H1 (cell line): ENCODE measurements around the gene STX19. TPM values are rescaled to one million over a fixed set of nuclear protein-coding genes. Genes with fewer than 3 reads are reported as not detected.
A peak's percentile ranks its signal among the peaks of the same experiment; 100 is the strongest.

Experiments
- ASH2L ChIP-seq: fragments of 200-600, 300-600 bp; sonication (generic); IDR thresholded peaks from one replicate; pipeline ENCODE4 v1.7.1; 2017; ENCODE audit warnings: low read length
- BCL11A ChIP-seq, 2 experiments: IDR thresholded peaks; one replicate each; pipeline ENCODE4 v1.6.1; 2011; ENCODE audit warnings: low read depth in 2 of 2, low read length in 2 of 2, mild to moderate bottlenecking in 2 of 2
- NANOG ChIP-seq: IDR thresholded peaks from 2 replicates; pipeline ENCODE4 v1.6.1; 2011; ENCODE audit warnings: low read length, low read depth, mild to moderate bottlenecking, inconsistent platforms; ENCODE audit not compliant: insufficient read depth, poor library complexity, severe bottlenecking
- PHF8 ChIP-seq: fragments of 200-600 bp; sonication (generic); conservative IDR thresholded peaks from 2 replicates; pipeline ENCODE4 v1.7.1; 2012; ENCODE audit warnings: low read depth, mild to moderate bottlenecking, inconsistent platforms, low read length, moderate library complexity
- RBBP5 ChIP-seq: IDR thresholded peaks from 2 replicates; pipeline ENCODE4 v1.7.1; 2012; ENCODE audit warnings: low read depth, mild to moderate bottlenecking, inconsistent platforms, low read length, moderate library complexity, borderline replicate concordance
- SAP30 ChIP-seq: fragments of 300-600 bp; sonication (generic); IDR thresholded peaks from 2 replicates; pipeline ENCODE4 v1.7.1; 2012; ENCODE audit warnings: low read length, moderate library complexity, mild to moderate bottlenecking, inconsistent platforms; ENCODE audit not compliant: insufficient read depth, insufficient replicate concordance
- polyA plus RNA-seq, 7 experiments: library from polyadenylated mRNA; depleted of rRNA in 3 of 7; stranded (reverse) in 5 of 7; unstranded in 2 of 7; fragments of >200 nt in 5 of 7; fragments of 200-250 nt in 2 of 7; gene quantifications; 1 replicate in 5 of 7; 2 replicates in 1 of 7; 4 replicates in 1 of 7; pipeline versions ENCODE4 v1.2.1 to v1.2.3, GENCODE V29; 2011 to 2013; ENCODE audit warnings: missing spikeins in 2 of 7, mixed read lengths in 2 of 7
- total RNA-seq: library from RNA; stranded (reverse); fragmentation: NEBNext Ultra II Directional; extraction: Animal tissue kit (Norgen Biotek cat#: 25700); gene quantifications from 2 replicates; pipeline ENCODE4 v1.2.1, GENCODE V29; 2021
- TF ChIP-seq, protein P1 (sequence below): fragments of 300-600 bp; sonication (generic); IDR thresholded peaks from 2 replicates; pipeline ENCODE4 v1.7.1; 2012; ENCODE audit warnings: low read length, moderate library complexity, mild to moderate bottlenecking, inconsistent platforms; ENCODE audit not compliant: insufficient replicate concordance
- TF ChIP-seq, protein P2 (sequence below): IDR thresholded peaks from 2 replicates; pipeline ENCODE4 v1.6.1; 2011; ENCODE audit warnings: low read depth, mild to moderate bottlenecking, low read length; ENCODE audit not compliant: insufficient read depth

STX19 gene
- total and polyA plus RNA-seq, 2 of the 8 experiments (the other 6 are each of a cell fraction or from before 2014, with no cell fraction given) = not detected

DNA sequence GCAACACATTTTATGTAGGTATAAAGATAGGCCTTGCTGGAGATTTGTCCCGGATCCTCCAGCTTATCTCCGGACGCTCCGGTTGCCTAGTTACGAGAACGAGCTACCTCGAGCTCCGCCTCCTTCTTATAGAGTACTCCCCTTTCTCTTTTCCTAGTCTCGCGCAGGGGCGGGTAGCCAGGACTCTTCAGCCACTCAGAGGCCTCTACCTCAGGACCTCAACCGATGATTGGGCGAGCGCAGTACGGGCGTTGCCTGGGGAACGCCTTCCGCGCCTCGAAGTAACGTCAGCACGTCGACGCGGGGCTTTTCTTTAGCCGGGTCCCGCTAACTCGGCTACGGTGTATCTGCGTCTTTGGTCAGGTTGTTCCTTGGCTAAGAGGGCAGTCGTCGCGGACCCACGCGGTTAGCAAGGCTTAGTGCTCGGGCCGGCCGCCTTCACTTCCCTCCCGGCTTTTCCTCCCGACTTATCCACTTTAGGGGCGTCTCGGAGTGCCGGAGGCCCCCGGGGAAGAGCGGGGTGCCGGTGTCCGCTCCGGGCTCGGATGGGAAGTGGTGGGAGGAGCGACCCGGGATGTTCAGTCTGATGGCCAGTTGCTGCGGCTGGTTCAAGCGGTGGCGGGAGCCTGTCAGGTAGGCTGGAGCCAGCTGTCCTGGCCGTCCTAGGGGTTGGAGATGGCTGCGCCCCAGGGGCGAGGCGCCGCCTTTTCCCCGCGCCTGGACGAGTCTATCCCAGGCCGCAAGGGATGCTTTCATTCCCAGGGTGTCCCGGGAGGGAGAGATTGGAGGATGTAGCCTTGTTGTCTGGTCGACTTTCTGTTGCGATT is 48.3 kb downstream of the STX19 start, which contains the start of gene ARL13B (continued):
- TF ChIP-seq, protein P1, sequence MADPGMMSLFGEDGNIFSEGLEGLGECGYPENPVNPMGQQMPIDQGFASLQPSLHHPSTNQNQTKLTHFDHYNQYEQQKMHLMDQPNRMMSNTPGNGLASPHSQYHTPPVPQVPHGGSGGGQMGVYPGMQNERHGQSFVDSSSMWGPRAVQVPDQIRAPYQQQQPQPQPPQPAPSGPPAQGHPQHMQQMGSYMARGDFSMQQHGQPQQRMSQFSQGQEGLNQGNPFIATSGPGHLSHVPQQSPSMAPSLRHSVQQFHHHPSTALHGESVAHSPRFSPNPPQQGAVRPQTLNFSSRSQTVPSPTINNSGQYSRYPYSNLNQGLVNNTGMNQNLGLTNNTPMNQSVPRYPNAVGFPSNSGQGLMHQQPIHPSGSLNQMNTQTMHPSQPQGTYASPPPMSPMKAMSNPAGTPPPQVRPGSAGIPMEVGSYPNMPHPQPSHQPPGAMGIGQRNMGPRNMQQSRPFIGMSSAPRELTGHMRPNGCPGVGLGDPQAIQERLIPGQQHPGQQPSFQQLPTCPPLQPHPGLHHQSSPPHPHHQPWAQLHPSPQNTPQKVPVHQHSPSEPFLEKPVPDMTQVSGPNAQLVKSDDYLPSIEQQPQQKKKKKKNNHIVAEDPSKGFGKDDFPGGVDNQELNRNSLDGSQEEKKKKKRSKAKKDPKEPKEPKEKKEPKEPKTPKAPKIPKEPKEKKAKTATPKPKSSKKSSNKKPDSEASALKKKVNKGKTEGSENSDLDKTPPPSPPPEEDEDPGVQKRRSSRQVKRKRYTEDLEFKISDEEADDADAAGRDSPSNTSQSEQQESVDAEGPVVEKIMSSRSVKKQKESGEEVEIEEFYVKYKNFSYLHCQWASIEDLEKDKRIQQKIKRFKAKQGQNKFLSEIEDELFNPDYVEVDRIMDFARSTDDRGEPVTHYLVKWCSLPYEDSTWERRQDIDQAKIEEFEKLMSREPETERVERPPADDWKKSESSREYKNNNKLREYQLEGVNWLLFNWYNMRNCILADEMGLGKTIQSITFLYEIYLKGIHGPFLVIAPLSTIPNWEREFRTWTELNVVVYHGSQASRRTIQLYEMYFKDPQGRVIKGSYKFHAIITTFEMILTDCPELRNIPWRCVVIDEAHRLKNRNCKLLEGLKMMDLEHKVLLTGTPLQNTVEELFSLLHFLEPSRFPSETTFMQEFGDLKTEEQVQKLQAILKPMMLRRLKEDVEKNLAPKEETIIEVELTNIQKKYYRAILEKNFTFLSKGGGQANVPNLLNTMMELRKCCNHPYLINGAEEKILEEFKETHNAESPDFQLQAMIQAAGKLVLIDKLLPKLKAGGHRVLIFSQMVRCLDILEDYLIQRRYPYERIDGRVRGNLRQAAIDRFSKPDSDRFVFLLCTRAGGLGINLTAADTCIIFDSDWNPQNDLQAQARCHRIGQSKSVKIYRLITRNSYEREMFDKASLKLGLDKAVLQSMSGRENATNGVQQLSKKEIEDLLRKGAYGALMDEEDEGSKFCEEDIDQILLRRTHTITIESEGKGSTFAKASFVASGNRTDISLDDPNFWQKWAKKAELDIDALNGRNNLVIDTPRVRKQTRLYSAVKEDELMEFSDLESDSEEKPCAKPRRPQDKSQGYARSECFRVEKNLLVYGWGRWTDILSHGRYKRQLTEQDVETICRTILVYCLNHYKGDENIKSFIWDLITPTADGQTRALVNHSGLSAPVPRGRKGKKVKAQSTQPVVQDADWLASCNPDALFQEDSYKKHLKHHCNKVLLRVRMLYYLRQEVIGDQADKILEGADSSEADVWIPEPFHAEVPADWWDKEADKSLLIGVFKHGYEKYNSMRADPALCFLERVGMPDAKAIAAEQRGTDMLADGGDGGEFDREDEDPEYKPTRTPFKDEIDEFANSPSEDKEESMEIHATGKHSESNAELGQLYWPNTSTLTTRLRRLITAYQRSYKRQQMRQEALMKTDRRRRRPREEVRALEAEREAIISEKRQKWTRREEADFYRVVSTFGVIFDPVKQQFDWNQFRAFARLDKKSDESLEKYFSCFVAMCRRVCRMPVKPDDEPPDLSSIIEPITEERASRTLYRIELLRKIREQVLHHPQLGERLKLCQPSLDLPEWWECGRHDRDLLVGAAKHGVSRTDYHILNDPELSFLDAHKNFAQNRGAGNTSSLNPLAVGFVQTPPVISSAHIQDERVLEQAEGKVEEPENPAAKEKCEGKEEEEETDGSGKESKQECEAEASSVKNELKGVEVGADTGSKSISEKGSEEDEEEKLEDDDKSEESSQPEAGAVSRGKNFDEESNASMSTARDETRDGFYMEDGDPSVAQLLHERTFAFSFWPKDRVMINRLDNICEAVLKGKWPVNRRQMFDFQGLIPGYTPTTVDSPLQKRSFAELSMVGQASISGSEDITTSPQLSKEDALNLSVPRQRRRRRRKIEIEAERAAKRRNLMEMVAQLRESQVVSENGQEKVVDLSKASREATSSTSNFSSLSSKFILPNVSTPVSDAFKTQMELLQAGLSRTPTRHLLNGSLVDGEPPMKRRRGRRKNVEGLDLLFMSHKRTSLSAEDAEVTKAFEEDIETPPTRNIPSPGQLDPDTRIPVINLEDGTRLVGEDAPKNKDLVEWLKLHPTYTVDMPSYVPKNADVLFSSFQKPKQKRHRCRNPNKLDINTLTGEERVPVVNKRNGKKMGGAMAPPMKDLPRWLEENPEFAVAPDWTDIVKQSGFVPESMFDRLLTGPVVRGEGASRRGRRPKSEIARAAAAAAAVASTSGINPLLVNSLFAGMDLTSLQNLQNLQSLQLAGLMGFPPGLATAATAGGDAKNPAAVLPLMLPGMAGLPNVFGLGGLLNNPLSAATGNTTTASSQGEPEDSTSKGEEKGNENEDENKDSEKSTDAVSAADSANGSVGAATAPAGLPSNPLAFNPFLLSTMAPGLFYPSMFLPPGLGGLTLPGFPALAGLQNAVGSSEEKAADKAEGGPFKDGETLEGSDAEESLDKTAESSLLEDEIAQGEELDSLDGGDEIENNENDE = no peak
- peak; percentile 92 for TF ChIP-seq ASH2L
- TF ChIP-seq BCL11A (IDR thresholded peaks at IDR 0.05; ENCODE audit: low read depth in 2 of 2, low read length in 2 of 2) = no peak
- peak; percentile 88 for TF ChIP-seq PHF8
- TF ChIP-seq, protein P2, sequence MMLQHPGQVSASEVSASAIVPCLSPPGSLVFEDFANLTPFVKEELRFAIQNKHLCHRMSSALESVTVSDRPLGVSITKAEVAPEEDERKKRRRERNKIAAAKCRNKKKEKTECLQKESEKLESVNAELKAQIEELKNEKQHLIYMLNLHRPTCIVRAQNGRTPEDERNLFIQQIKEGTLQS = no peak
- TF ChIP-seq RBBP5 = peak; percentile 84; the same call in 1 of the 2 replicates
- TF ChIP-seq NANOG = no peak
- peak; percentile 44 for TF ChIP-seq SAP30
